Stimulated activated CD4-positive, alpha-beta T cell treated with anti-CD3 and anti-CD28 coated beads, TNF-alpha, amount 100 ng/mL, for 4 hours (primary cell): Measurements from ENCODE around the gene SYNDIG1.

Experiments
- DNase-seq, 3 experiments: peaks; one replicate each; pipeline ENCODE4 v3.0.0-alpha.2; 2020; ENCODE audit warnings: low read depth in 3 of 3

The SYNDIG1 gene

GRCh38 chr20:24469116-24469893 is at the start of gene SYNDIG1:
Gene SYNDIG1, plus strand, starts transcription at chr20:24469629. Its CDS starts 73,469 bp downstream, at chr20:24543098.
- no peak for DNase-seq

GRCh38 chr20:24419786-24420185 is 49.6 kb upstream of the SYNDIG1 start:
- no peak for DNase-seq

DNA sequence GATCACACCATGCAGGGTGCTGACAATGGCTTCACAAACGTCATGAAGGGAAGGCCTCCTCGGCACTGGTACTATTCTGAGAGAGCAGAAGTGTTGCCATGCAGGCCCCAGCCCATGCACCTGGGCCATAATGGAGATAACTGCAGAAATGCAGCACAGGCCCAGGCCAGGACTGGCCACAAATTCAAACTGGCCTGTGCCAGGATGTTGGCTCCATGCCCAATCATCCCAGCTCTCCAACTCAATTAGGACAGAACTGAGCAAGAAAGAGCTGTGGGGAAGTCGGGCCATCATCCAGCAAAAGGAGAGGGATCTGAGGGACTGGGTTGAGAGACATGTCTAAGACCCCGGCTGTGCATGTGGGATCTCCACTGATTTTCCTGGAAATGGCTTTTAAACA is 48.9 kb upstream of the SYNDIG1 start:
- DNase-seq = no peak

DNA sequence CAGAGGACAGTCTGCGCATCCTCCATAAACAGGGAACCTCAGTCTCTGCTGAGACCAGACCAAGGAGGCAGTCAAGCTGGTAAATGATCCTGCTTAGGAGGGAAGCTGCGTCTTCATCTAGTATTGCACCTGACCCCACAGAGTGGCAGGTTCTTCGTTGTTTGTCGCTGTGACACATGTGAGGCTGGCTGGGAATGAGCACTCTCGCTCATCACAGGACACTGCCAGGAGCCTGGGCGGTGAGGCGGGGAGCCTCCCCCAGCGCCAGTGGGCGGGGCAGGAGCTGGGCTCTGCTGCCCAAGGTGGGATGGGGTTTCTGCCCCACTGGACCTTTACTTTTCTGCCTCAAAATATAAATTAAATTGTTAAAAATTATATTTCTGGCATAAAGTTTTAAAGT is 48.4 kb upstream of the SYNDIG1 start:
- DNase-seq = no peak

DNA sequence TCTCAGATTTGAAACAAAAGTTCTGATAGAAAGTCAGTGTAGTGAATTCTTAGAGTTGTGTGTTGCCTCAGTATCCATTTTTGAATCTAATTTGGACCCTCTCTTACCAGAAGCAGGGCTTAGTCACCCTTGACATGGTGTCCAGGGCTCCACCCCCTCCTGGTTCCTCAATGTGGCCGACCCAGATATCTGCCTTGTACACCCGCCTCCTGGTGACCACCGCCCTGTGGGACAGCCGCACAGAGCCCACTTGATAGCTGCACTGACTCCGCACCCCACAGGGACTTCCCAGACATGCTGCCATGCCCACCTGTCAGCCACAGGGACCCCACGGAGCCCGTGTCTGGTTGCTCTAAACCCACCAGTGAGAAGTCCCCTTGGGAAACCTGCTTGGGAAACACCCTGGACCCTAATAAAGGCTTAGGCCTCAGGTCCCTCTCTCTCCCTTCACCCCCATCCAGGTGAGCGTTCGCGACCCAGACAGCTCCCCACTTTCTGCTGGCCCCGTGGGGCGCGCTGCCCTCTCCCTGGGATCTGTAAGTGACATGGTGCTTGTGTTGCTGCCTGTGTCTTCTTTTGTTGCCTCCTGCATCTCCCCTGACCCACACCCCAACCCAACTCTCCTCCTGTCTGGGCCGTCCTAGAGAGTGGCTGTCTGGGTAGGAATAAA is 47.2 kb upstream of the SYNDIG1 start:
- no peak for DNase-seq

DNA sequence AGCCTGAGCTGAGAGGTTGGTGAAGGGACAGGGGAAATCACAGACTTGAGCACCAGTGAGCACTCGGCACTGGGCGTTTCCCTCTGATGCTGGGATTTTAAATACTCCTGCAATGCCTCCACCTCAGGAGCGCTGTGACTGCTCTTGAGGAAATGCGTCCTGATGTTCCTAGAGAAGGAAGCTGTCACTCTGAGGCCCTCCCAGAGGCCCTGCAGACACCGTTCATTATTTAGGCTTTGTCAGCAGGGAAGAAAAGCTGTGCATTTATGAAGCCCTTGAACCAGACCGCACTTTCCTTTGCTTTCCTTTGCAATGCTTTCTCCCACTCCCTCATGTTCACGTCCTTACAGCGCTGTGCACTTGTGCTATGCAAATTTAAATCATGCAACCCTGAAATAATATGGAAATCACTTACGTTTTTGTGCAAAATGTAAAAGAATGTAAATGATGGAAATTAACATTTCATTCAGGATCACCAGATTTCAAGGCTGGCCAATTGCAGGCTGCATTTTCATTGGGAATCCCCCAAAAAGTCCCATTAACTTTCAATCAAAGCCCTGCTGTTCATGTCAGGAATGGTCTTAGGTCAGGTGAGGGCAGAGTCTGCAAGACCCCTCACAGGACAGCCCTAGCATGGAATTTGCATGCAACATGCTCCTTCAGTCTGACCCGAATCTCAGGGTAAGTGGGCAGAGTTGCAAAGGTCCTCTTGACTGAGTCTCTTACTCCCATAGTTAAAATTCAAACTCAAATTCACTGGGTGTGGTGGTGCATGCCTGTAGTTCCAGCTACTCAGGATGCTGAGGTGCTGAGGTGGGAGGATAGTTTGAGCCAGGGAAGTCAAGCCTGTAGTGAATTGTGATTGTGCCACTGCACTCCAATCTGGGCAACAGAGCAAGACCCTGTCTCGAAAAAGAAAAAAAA is 45.8 kb upstream of the SYNDIG1 start:
- DNase-seq = no peak

GRCh38 chr20:24425523-24426135 is 43.8 kb upstream of the SYNDIG1 start:
- DNase-seq = no peak

GRCh38 chr20:24431279-24432045 is 38.0 kb upstream of the SYNDIG1 start:
- DNase-seq = no peak

GRCh38 chr20:24432046-24432442 is 37.4 kb upstream of the SYNDIG1 start:
- no peak for DNase-seq

GRCh38 chr20:24436160-24436559 is 33.3 kb upstream of the SYNDIG1 start:
- DNase-seq = no peak

- DNase-seq = no peak
These were observed 32.0 kb upstream of the SYNDIG1 start for GRCh38 chr20:24437196-24438082.

DNA sequence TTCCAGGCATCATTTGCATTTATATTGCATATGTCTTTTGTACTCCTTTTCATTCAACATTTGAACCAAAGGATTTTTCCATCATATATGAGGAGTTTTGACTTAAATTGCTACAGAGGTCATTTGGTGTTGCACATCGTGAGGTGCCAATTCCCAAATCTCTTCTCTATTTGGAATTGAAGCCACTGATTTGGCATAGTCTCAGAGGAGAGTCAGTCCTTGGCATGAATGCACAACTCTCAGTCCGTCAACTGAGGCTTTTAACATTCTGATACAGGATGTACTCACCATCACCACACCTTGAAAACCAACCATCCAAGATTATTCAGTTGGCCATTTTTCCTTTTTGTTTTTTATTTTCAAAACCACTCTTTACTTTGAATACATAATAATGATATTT is 31.1 kb upstream of the SYNDIG1 start:
- DNase-seq = no peak

DNA sequence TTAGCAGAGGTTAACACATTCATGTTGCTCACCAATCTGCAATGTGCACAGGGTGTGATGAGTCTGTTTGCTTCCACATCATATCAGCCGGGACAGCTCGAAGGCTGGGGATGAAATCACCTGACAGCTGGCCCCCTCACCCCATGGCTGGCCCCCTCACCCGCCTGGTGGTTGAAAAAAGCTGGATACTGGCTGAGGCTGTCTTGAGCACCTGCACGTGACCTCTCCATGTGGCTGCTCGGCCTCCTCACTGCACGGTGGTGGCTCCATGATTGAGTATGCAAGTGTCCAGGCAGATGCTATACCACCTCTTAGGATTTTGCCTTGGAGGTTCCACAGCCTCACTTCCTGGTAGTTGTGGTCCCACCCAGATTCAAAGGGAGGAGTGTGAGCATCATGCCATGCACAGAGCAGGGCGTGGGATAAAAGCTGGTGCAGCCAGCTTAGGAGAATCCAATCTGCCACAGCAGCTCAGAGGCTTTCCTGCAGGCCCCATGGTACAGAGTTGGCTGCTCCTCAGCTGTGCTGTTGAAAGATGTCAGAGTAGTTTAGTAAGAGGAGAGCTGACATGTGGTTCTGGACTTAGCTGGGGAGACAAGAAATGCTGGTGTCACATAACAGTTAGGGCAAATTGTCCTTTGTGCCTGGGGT is 29.6 kb upstream of the SYNDIG1 start:
- DNase-seq = no peak

DNA sequence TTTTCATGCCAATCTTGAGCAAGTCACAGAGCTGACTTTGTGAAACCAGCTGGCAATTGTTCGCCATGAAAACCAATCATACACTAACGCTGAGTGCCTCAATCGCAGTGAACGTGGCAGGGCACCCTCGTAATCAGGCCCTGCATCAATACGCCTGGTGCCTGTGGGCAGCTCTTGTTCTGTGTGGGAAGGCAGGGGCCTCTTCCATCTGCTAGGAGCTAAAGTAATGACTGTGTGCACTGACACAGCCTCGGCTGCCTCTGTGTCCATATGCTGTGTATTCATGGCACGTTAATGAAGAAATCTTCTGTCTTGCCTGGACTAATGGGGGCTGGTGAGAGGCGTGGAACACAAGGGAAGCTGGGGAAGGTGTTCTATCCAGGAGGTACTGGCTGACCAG is 27.8 kb upstream of the SYNDIG1 start:
- DNase-seq = no peak

DNA sequence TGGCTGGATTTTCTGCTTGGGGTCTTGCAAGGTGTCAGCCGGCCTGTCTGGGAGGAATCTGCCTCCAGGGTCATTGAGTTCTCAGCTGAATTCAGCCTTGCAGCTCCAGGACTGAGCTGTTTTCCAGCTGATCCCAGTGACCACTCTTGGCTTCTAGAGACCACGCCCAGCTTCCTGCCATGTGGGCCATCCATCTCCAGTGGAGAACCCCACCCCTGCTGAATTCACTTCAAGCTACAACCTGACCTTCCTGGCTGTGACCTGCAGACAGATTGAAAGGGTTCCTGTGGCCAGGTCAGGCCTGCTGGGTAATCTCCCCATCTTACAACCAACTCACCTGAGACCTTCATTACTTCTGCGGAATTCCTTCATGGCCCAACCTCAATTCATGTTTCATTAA is 26.5 kb upstream of the SYNDIG1 start:
- DNase-seq = no peak

DNA sequence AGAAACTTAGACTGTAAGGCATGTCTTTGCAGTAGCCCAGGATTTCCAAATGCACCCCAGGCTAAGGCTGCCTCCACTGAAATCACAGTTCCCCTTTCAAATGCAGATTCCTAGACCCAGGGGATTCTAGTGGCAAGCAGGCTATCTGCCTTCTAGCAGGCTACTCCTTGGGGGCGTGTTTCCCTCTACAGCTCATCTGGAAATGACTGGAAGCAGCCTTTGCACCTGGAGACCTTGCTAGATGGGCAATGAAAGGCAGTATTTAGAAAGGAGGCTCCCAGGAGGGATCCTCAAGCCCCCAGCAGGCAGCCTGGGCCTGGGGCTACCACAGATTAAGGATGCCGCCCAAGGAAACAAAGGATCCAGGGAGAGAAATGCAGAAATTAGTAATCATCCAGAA is 26.0 kb upstream of the SYNDIG1 start:
- DNase-seq = no peak

GRCh38 chr20:24444526-24445190 is 24.8 kb upstream of the SYNDIG1 start:
- no peak for DNase-seq

GRCh38 chr20:24445510-24446170 is 23.8 kb upstream of the SYNDIG1 start:
- no peak for DNase-seq
